SU-DHL-6 (cell line): Measurements from ENCODE around the gene SELENOV.

Source experiments
- H2AFZ ChIP-seq: fragments of 200-600 bp; sonication (generic); 2 replicates; pipeline ENCODE4 v1.6.1; 2014; ENCODE audit warnings: low read depth, mild to moderate bottlenecking, moderate library complexity, mixed read lengths, antibody characterized with exemption, low read length; ENCODE audit not compliant: severe bottlenecking
- H3F3A ChIP-seq: fragments of 200-600 bp; shearing (Covaris generic); 2 replicates; pipeline ENCODE4 v1.6.0; 2016; ENCODE audit warnings: antibody characterized with exemption, mild to moderate bottlenecking; ENCODE audit not compliant: insufficient read depth
- H3K27ac ChIP-seq: fragments of 200-600 bp; sonication (generic); 2 replicates; pipeline ENCODE4 v1.5.1; 2016; ENCODE audit warnings: low read depth, mild to moderate bottlenecking, low read length, moderate library complexity, mixed read lengths
- H3K27me3 ChIP-seq: fragments of 200-600 bp; sonication (generic), shearing (Covaris generic); 2 replicates; pipeline ENCODE4 v1.6.0; 2014; ENCODE audit warnings: mild to moderate bottlenecking, low read length
- H3K36me3 ChIP-seq: fragments of 200-600 bp; sonication (generic); 2 replicates; pipeline ENCODE4 v1.6.1; 2014; ENCODE audit warnings: mild to moderate bottlenecking, low read length, mixed read lengths
- H3K4me2 ChIP-seq: fragments of 300-600, 200-600 bp; shearing (Covaris generic), sonication (generic); 2 replicates; pipeline ENCODE4 v1.6.0; 2014; ENCODE audit warnings: low read length, low read depth, mild to moderate bottlenecking; ENCODE audit not compliant: poor library complexity, severe bottlenecking
- H3K4me3 ChIP-seq: fragments of 200-600 bp; sonication (generic); 2 replicates; pipeline ENCODE4 v1.5.1; 2014; ENCODE audit warnings: antibody characterized with exemption, low read length, mild to moderate bottlenecking, mixed read lengths; ENCODE audit not compliant: insufficient read depth, poor library complexity, severe bottlenecking
- H3K79me2 ChIP-seq: fragments of 200-600 bp; sonication (generic); 2 replicates; pipeline ENCODE4 v1.6.1; 2014; ENCODE audit warnings: mild to moderate bottlenecking, low read length, moderate library complexity; ENCODE audit not compliant: insufficient read depth
- H3K9ac ChIP-seq: fragments of 200-600 bp; sonication (generic); 2 replicates; pipeline ENCODE4 v1.7.0; 2014; ENCODE audit warnings: mild to moderate bottlenecking, low read length
- H3K9me2 ChIP-seq: fragments of 200-600 bp; sonication (generic); replicated peaks from 2 replicates; pipeline ENCODE4 v1.6.1; 2014; ENCODE audit warnings: low read length; ENCODE audit not compliant: insufficient read depth
- H3K9me3 ChIP-seq: fragments of 200-600 bp; sonication (generic); 2 replicates; pipeline ENCODE4 v1.6.1; 2014; ENCODE audit warnings: low read length, mixed read lengths; ENCODE audit not compliant: insufficient read depth
- H4K20me1 ChIP-seq: fragments of 200-600 bp; sonication (generic); 2 replicates; pipeline ENCODE4 v1.6.1; 2014; ENCODE audit warnings: low read depth, mild to moderate bottlenecking, antibody characterized with exemption, low read length, moderate library complexity, mixed read lengths
- EZH2phosphoT487 ChIP-seq: fragments of 200-600 bp; sonication (generic), shearing (Covaris generic); conservative IDR thresholded peaks from 2 replicates; pipeline ENCODE4 v1.6.1; 2018; ENCODE audit warnings: mild to moderate bottlenecking, antibody characterized with exemption, low read length, moderate library complexity, mixed read lengths
- TF ChIP-seq, protein P1 (sequence below): fragments of 200-600 bp; sonication (generic); IDR thresholded peaks from one replicate; pipeline ENCODE4 v1.5.1; 2017; ENCODE audit warnings: antibody characterized with exemption, mild to moderate bottlenecking, low read length, moderate library complexity; ENCODE audit not compliant: insufficient read depth, poor library complexity, severe bottlenecking

SELENOV gene

GRCh38 chr19:39553082-39553652 lies 38.2 kb downstream of the SELENOV start:
- Histone ChIP-seq H3K27me3 (no peaks in the 10 kb centered on the region), H3F3A (no peaks in the 10 kb centered on the region), H3K36me3 (no peaks in the 10 kb centered on the region), H3K9me2 (no peaks in the 10 kb centered on the region), H3K79me2 (no peaks in the 10 kb centered on the region), H3K9ac (no peak overlapping the region), H3K9me3 (no peaks in the 10 kb centered on the region), H3K27ac (no peak overlapping the region), H3K4me2 (no peak overlapping the region), H2AFZ (no peak overlapping the region), H3K4me3 (no peak overlapping the region), H4K20me1 (no peaks in the 10 kb centered on the region)
- TF ChIP-seq, protein P1, sequence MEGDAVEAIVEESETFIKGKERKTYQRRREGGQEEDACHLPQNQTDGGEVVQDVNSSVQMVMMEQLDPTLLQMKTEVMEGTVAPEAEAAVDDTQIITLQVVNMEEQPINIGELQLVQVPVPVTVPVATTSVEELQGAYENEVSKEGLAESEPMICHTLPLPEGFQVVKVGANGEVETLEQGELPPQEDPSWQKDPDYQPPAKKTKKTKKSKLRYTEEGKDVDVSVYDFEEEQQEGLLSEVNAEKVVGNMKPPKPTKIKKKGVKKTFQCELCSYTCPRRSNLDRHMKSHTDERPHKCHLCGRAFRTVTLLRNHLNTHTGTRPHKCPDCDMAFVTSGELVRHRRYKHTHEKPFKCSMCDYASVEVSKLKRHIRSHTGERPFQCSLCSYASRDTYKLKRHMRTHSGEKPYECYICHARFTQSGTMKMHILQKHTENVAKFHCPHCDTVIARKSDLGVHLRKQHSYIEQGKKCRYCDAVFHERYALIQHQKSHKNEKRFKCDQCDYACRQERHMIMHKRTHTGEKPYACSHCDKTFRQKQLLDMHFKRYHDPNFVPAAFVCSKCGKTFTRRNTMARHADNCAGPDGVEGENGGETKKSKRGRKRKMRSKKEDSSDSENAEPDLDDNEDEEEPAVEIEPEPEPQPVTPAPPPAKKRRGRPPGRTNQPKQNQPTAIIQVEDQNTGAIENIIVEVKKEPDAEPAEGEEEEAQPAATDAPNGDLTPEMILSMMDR = no peak
- TF ChIP-seq EZH2phosphoT487 = no peak

DNA sequence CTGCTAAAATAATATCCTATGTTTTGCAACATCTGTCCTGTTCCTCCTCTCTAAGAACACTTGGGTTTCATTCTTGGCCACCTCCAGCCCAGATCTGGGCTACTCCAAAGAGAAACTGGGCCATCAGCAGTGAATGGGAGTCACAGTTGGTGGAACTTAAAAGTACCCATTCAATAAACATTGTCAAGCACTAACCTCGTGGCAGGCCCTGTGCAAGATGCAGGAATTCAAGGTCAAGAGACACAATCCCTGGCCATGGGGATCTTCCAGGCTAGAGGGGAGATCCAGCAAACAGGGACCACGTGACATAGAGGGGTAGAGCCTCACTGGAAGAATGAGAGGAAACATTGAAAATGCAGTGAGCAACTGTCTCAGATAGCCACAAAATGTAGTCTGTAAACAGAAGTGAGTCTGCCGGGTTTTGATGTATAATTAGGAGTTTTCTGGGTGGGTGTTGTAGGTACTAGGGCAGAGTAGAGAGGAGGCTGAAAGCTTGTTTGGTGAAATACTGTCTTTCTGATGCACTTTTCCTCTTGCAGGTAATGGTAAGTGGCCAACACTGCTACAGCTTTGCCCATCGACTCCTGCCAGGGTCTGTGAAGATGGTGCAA lies 39.9 kb downstream of the SELENOV start:
- H4K20me1 ChIP-seq = no peaks in the 10 kb centered on the region
- H3K4me3 ChIP-seq = no peak overlapping the region
- H2AFZ ChIP-seq = no peak overlapping the region
- H3K27ac ChIP-seq = no peak overlapping the region
- H3K27me3 ChIP-seq = no peaks in the 10 kb centered on the region
- H3K9me3 ChIP-seq = no peaks in the 10 kb centered on the region
- no peak overlapping the region for H3K4me2 ChIP-seq
- H3K9ac ChIP-seq = no peak overlapping the region
- H3K36me3 ChIP-seq = no peaks in the 10 kb centered on the region
- H3F3A ChIP-seq = no peaks in the 10 kb centered on the region
- H3K9me2 ChIP-seq = no peaks in the 10 kb centered on the region
- TF ChIP-seq, protein P1 = no peak
- TF ChIP-seq EZH2phosphoT487 = no peak
- no peaks in the 10 kb centered on the region for H3K79me2 ChIP-seq

DNA sequence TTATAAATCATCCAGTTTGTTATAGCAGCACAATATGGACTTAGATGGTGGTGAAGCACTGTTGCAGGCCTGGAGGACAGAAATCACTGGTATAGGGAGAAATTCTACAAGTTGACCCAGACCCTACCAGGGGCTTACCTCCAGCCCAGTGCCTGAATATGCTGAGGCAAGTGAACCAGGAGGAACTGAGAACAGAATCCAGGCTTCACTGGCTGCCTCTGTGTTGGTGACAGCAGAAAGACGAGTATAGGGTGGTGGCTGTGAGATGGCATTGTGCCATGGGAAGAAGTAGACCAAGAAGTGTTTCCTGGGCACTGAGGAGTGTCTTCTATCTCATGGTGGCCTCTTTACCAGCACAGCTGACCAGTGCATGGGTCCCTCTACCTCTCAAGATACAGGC lies 40.9 kb downstream of the SELENOV start:
- no peaks in the 10 kb centered on the region for H4K20me1 ChIP-seq
- H3K79me2 ChIP-seq = no peaks in the 10 kb centered on the region
- H3K9me3 ChIP-seq = no peaks in the 10 kb centered on the region
- H3K4me2 ChIP-seq = no peak overlapping the region
- no peaks in the 10 kb centered on the region for H3K27me3 ChIP-seq
- H3K9ac ChIP-seq = no peak overlapping the region
- no peak overlapping the region for H2AFZ ChIP-seq
- no peak overlapping the region for H3K27ac ChIP-seq
- H3F3A ChIP-seq = no peaks in the 10 kb centered on the region
- TF ChIP-seq, protein P1 = no peak
- TF ChIP-seq EZH2phosphoT487 = no peak
- H3K9me2 ChIP-seq = no peaks in the 10 kb centered on the region
- no peaks in the 10 kb centered on the region for H3K36me3 ChIP-seq
- no peak overlapping the region for H3K4me3 ChIP-seq
